ENCODE measurements around the gene PLCH1.

DNA sequence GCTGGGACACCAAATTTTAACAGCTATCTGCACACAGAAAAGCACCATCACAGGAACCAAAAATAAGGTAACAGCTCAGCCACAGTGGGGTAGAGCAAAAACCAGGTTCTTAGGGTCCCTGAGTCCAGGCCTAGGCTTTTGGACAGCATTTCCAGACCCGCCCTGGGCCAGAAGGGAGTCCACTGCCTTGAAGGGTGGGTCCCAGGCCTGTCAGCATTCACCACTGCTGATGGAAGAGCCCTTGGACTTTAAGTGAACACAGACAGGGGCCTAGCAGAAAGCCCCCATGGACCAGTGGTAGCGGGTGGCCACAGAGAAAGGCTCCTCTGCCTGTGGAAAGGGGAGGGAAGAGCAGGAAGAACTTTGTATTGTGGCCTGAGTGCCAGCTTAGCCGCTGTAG lies 56.4 kb downstream of the PLCH1 start:
- TF ChIP-seq, protein P1, sequence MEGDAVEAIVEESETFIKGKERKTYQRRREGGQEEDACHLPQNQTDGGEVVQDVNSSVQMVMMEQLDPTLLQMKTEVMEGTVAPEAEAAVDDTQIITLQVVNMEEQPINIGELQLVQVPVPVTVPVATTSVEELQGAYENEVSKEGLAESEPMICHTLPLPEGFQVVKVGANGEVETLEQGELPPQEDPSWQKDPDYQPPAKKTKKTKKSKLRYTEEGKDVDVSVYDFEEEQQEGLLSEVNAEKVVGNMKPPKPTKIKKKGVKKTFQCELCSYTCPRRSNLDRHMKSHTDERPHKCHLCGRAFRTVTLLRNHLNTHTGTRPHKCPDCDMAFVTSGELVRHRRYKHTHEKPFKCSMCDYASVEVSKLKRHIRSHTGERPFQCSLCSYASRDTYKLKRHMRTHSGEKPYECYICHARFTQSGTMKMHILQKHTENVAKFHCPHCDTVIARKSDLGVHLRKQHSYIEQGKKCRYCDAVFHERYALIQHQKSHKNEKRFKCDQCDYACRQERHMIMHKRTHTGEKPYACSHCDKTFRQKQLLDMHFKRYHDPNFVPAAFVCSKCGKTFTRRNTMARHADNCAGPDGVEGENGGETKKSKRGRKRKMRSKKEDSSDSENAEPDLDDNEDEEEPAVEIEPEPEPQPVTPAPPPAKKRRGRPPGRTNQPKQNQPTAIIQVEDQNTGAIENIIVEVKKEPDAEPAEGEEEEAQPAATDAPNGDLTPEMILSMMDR (IDR thresholded peaks at IDR 0.05; ENCODE audit: low read depth, low read length, poor library complexity, severe bottlenecking) = no peak
- TF ChIP-seq EZH2phosphoT487 (IDR thresholded peaks at IDR 0.05; ENCODE audit: borderline replicate concordance, low read length) = no peak
